Calu3 (cell line): ENCODE measurements around the gene UMAD1. TPM values are rescaled to one million over a fixed set of nuclear protein-coding genes. Genes with fewer than 3 reads are reported as not detected.

Source experiments
- BruUV-seq: library from RNA; stranded (reverse); fragments of 400-500 nt; replicated peaks from 2 replicates; lab custom pipeline; 2021; lab: Mats Ljungman, UMichigan
- CTCF ChIA-PET: fragments of 300-600 bp; sonication (Branson Sonifier 250); formaldehyde crosslinking; loops from one replicate; lab custom pipeline; 2022; ENCODE audit warnings: antibody characterized with exemption; lab: Charles Lee
- DNase-seq: peaks from one replicate; pipeline ENCODE4 v3.0.0; 2022
- H3K27ac Mint-ChIP-seq: one replicate; pipeline ENCODE4 v1.8.0; 2022; ENCODE audit warnings: mixed read lengths; ENCODE audit not compliant: unreplicated experiment
- H3K27me3 Mint-ChIP-seq: one replicate; pipeline ENCODE4 v1.8.0; 2022; ENCODE audit warnings: mixed read lengths; ENCODE audit not compliant: unreplicated experiment
- H3K36me3 Mint-ChIP-seq: one replicate; pipeline ENCODE4 v1.8.0; 2022; ENCODE audit warnings: mild to moderate bottlenecking, moderate library complexity, mixed read lengths; ENCODE audit not compliant: insufficient read depth, unreplicated experiment
- H3K4me1 Mint-ChIP-seq: one replicate; pipeline ENCODE4 v1.8.0; 2022; ENCODE audit warnings: mild to moderate bottlenecking, low read depth, mixed read lengths; ENCODE audit not compliant: unreplicated experiment
- H3K4me3 Mint-ChIP-seq: one replicate; pipeline ENCODE4 v1.8.0; 2022; ENCODE audit warnings: mild to moderate bottlenecking, low read depth, moderate library complexity, mixed read lengths; ENCODE audit not compliant: unreplicated experiment
- H3K9me3 Mint-ChIP-seq: one replicate; pipeline ENCODE4 v1.8.0; 2022; ENCODE audit warnings: low read depth, mixed read lengths; ENCODE audit not compliant: unreplicated experiment
- CTCF ChIP-seq: fragments of 200-600 bp; IDR thresholded peaks from one replicate; pipeline ENCODE4 v1.8.0; 2022; ENCODE audit warnings: antibody characterized with exemption; ENCODE audit not compliant: unreplicated experiment
- intact Hi-C: fragments of 100-400 bp; cut with micrococcal nuclease; formaldehyde crosslinking; loops from one replicate; pipeline ENCODE4 v1.10.0; 2022; ENCODE audit not compliant: unreplicated experiment
- total RNA-seq: library from RNA; stranded (reverse); gene quantifications from 2 replicates; pipeline ENCODE4 v1.2.3, GENCODE V29; 2022

UMAD1 gene
- total RNA-seq, 1 experiment from 2014 or later: 25.2 TPM

GRCh38 chr7:7917593-7917992 lies 277.0 kb downstream of the UMAD1 start:
- H3K27me3 Mint-ChIP-seq: no peaks in the 10 kb centered on the region
- no peaks in the 10 kb centered on the region for H3K9me3 Mint-ChIP-seq
- no TSS peak for BruUV-seq
- intact Hi-C loops: no loop called here
- CTCF ChIA-PET: interaction anchor here (0.5 kb wide), 1 partner anchor 25 kb away, joined by 5 read pairs; no protein-coding TSS in a partner anchor
- DNase-seq: no peak
- peaks cover 1% of the 10 kb centered on the region for H3K4me1 Mint-ChIP-seq
- no peak overlapping the region for H3K4me3 Mint-ChIP-seq
- no peak overlapping the region for H3K27ac Mint-ChIP-seq
- no peak for TF ChIP-seq CTCF
- H3K36me3 Mint-ChIP-seq: no peaks in the 10 kb centered on the region

GRCh38 chr7:7918736-7919448 lies 278.3 kb downstream of the UMAD1 start:
- no peak for DNase-seq
- H3K36me3 Mint-ChIP-seq: no peaks in the 10 kb centered on the region
- no peak for TF ChIP-seq CTCF
- H3K27ac Mint-ChIP-seq: no peak overlapping the region
- no peak overlapping the region for H3K4me3 Mint-ChIP-seq
- no TSS peak for BruUV-seq
- intact Hi-C loops: no loop called here
- H3K27me3 Mint-ChIP-seq: no peaks in the 10 kb centered on the region
- CTCF ChIA-PET: interaction anchor here (0.7 kb wide), 1 partner anchor 16 kb away, joined by 3 read pairs; no protein-coding TSS in a partner anchor
- H3K9me3 Mint-ChIP-seq: no peaks in the 10 kb centered on the region
- peaks cover 6% of the 10 kb centered on the region for H3K4me1 Mint-ChIP-seq

DNA sequence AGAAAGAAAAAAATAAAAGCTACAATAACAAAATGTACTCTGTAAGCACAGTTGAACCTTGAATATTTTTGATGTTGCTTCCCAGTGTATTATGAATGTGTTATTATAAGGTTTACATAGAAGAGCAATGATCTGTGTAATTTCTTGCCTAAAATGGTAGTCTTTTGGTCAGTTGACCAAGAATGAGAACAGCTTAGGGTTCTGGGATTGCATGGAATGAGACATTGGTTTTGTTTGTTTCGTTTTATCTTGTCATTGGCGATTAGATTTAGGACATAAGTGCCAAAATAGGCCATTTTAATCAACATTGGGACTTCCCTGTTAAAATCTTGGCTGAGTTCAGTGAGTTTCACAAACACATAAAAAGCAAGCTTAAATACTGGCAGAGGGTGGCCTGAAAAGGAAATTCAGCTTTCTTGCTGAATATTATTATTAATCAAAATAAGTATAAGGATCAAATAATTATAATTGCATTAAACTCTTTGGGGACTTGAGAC lies 278.9 kb downstream of the UMAD1 start:
- no peak for TF ChIP-seq CTCF
- CTCF ChIA-PET: interaction anchor here (0.6 kb wide), 1 partner anchor 11 kb away, joined by 5 read pairs; no protein-coding TSS in a partner anchor
- Mint-ChIP-seq H3K27ac (no peak overlapping the region), H3K4me3 (no peak overlapping the region), H3K36me3 (no peaks in the 10 kb centered on the region), H3K9me3 (no peaks in the 10 kb centered on the region), H3K4me1 (peaks cover 12% of the 10 kb centered on the region), H3K27me3 (no peaks in the 10 kb centered on the region)
- intact Hi-C loops: no loop called here
- no peak for DNase-seq
- no TSS peak for BruUV-seq

DNA sequence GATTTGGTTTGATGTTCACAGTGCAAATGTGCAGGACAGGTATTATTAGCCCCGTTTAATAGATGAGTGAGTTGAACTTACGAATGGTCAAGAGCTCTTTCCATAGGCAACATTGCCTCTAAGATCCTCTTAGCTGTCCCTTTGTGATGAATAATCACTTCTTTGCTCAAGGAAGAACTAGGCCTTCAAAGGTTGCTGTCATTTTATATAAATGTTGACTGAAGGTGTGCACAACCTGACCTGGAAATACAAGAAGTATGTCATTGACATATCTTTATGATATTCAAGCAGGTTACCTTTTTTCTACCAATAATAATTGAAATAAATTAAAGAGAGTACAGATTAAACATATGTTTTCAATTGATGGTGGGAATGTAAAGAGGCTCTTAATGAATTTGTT lies 279.5 kb downstream of the UMAD1 start:
- H3K4me1 Mint-ChIP-seq: peaks cover 13% of the 10 kb centered on the region
- H3K36me3 Mint-ChIP-seq: no peaks in the 10 kb centered on the region
- no peaks in the 10 kb centered on the region for H3K27me3 Mint-ChIP-seq
- no TSS peak for BruUV-seq
- H3K4me3 Mint-ChIP-seq: no peak overlapping the region
- no peak for TF ChIP-seq CTCF
- intact Hi-C loops: no loop called here
- DNase-seq: no peak
- CTCF ChIA-PET: no interaction called here
- H3K9me3 Mint-ChIP-seq: no peaks in the 10 kb centered on the region
- no peak overlapping the region for H3K27ac Mint-ChIP-seq
